GM18520 (cell line): ENCODE results near the gene PRICKLE3.

ENCODE experiments used
- ATAC-seq: cut with Tn5 transposase; IDR thresholded peaks from one replicate; pipeline ENCODE4 v1.9.1; 2021; ENCODE audit not compliant: unreplicated experiment

PRICKLE3 gene

GRCh38 chrX:49186125-49187027 lies at the start of gene PRICKLE3:
Gene PRICKLE3, minus strand, starts transcription at chrX:49186373. Its CDS starts 76 bp downstream, at chrX:49186297.
- ATAC-seq, result peak; percentile 20

GRCh38 chrX:49233887-49234555 lies 47.8 kb upstream of the PRICKLE3 start:
- no peak for ATAC-seq

GRCh38 chrX:49233176-49233575 lies 47.0 kb upstream of the PRICKLE3 start, which contains the start of gene CACNA1F:
Gene CACNA1F, minus strand, starts transcription at chrX:49233340. Its CDS starts 31 bp downstream, at chrX:49233309.
- no peak for ATAC-seq

- ATAC-seq, result no peak
Measured at GRCh38 chrX:49232525-49232924, 46.4 kb upstream of the PRICKLE3 start.

GRCh38 chrX:49231333-49232000 lies 45.3 kb upstream of the PRICKLE3 start:
- no peak for ATAC-seq

GRCh38 chrX:49230500-49231232 lies 44.5 kb upstream of the PRICKLE3 start:
- no peak for ATAC-seq

GRCh38 chrX:49228185-49228584 lies 42.0 kb upstream of the PRICKLE3 start:
- no peak for ATAC-seq

GRCh38 chrX:49227726-49228125 lies 41.6 kb upstream of the PRICKLE3 start:
- no peak for ATAC-seq

GRCh38 chrX:49226946-49227345 lies 40.8 kb upstream of the PRICKLE3 start:
- no peak for ATAC-seq

GRCh38 chrX:49225858-49226257 lies 39.7 kb upstream of the PRICKLE3 start:
- ATAC-seq, result no peak

GRCh38 chrX:49221868-49222267 lies 35.7 kb upstream of the PRICKLE3 start:
- no peak for ATAC-seq

- no peak for ATAC-seq
Measured at GRCh38 chrX:49220100-49220499, 33.9 kb upstream of the PRICKLE3 start.

- ATAC-seq, result no peak
Measured at GRCh38 chrX:49214996-49215526, 28.9 kb upstream of the PRICKLE3 start.

- ATAC-seq, result no peak
Measured at GRCh38 chrX:49214416-49214815, 28.2 kb upstream of the PRICKLE3 start.

- no peak for ATAC-seq
Measured at GRCh38 chrX:49212861-49213260, 26.7 kb upstream of the PRICKLE3 start.

GRCh38 chrX:49212209-49212608 lies 26.0 kb upstream of the PRICKLE3 start:
- no peak for ATAC-seq

- no peak for ATAC-seq
Measured at GRCh38 chrX:49211074-49211473, 24.9 kb upstream of the PRICKLE3 start.

- no peak for ATAC-seq
Measured at GRCh38 chrX:49210406-49210805, 24.2 kb upstream of the PRICKLE3 start.

- ATAC-seq, result no peak
Measured at GRCh38 chrX:49209434-49210251, 23.5 kb upstream of the PRICKLE3 start.

- ATAC-seq, result no peak
Measured at GRCh38 chrX:49208399-49208798, 22.2 kb upstream of the PRICKLE3 start.
